Fibroblast of skin of scalp (primary cell): ENCODE measurements around the gene SYCP3.
"Not testable (repeated sequence)": the region's sequence is repeated elsewhere in the genome, so short reads cannot be mapped to it uniquely, and the experiment has no call there.

Experiments used
- DNase-seq: peaks from one replicate; pipeline ENCODE4 v3.0.0-alpha.2; 2013

Gene SYCP3

DNA sequence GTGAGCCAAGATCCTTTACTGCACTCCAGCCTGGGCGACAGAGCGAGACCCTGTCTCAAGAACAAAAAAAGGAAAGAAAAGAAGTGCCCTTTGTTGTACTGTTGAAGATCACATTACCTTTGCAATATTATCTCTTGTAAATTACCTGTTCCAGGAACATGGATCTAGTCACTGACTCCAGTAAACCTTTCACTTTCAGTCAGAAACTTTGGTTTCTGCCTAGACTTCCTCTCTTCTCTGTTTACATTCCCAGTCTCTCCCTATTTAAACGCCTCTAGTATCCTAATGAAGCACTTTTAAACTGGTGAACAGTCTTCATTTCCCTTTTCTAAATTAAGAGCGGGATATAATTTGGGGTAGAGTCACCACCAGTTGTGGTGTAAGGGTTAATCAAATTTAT is 29.0 kb downstream of the SYCP3 start:
- DNase-seq: no peak

DNA sequence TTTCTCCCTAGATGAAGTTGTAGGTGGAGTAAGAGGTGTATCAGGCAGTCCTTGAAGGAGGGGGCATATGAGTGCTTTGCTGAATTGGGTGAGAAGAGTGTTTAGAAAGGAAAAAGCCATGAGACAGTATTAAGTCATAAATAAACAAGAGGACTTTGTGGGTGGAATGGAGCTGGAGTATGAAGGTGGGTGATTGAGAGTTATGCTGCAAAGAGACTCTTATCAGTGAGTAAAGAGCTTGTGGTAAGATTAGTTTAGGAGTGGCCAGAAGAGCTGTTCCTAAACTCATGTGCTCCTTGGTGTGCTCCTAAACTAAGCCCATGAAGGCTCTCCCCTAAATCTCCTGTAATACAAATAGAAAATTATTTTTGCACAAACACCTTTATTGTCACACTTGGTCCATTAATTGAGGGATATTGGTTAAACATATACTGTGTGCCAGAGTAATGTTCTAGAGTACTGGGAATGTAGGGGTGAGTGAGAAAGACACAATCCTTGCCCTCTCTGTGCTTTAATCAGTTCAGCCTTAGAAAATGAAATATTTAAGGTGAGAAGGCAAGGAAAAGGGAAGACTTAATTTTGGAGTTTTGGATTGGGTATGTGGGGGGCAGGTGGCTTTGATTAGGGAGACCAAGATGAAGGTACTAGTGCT is 32.0 kb downstream of the SYCP3 start:
- DNase-seq: no peak

DNA sequence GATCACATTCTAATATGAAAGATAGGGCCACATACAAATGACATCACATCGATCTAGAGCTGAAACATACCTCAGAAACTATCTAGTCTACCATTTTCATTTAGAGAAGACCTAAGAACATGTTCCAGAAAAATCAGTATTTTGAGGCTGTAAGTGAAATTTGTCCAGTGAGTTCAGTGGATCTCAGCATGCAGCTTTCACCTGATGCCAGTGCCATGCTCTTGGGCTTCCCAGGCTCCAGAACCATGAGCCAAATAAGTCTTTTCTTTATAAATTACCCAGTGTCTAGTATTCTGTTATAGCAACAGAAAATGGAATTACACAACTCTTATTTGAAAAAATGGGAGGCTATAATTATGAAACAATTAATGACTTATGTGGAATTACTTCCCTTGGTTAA is 32.9 kb downstream of the SYCP3 start:
- DNase-seq: no peak

DNA sequence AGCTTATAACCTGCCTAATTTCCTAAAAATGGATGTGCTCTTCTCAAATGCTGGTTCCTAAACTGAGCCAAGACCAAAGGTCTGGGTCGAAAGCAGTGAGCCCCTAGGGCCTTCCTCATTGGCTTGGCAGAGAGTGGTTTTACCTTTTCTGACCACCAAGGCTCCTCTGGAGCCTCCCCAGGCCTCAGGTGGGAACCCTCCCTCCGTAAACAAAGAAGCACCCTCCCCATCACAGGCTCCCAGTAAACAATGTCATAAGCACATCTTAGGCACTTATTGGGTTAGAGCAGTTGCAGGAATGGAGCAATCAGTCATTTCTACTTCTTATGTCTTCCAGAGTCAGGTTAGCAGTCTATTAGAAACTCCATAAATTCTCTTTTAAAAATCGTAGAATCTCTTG is 35.8 kb downstream of the SYCP3 start:
- no peak for DNase-seq

DNA sequence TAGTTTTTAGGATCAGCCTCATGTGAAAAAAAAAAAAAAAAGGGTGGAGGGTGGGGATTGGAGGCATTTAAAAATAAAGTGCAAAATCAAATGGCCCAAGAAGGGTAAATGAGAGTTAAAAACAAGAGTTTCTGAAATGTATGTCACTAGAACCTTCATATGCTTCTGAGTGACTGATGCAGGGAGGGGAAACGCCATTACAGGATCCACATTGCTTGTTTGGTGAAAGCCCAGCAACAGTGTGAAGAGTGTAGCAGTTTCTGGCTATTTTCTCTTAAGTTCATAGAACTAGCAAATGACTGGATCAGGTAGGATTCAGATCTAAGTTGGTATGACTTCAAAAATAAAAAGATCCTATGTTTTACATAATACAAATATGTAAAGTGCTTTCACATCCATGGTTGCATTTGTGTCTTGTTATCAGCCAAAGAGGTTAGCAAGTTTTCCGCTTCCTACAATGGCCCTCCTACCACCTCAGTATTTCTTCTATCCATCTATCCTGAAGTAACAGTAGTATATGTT is 38.9 kb downstream of the SYCP3 start:
- DNase-seq: no peak

DNA sequence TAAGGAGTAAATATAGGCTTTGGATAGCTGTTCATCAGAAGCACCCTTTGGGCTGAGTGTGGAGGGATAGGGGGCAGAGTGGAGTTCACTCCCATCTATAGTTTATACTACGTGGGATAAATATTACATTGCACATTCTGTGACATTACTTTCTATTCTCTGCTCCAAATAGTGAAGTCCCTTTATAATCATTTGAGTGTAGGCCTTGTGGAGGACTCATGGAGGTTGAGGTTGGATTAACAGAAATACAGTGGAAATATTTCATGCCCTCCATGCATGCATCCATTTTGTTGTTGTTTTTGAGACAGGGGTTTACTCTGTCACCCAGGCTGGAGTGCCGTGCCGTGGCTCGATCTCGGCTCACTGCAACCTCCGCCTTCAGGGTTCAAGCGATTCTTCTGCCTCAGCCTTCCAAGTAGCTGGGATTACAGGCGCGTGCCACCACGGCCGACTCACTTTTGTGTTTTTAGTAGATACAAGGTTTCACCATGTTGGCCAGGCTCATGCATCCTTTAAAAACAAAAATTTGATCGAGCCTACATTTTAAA is 40.4 kb downstream of the SYCP3 start:
- peak; percentile 12 for DNase-seq

DNA sequence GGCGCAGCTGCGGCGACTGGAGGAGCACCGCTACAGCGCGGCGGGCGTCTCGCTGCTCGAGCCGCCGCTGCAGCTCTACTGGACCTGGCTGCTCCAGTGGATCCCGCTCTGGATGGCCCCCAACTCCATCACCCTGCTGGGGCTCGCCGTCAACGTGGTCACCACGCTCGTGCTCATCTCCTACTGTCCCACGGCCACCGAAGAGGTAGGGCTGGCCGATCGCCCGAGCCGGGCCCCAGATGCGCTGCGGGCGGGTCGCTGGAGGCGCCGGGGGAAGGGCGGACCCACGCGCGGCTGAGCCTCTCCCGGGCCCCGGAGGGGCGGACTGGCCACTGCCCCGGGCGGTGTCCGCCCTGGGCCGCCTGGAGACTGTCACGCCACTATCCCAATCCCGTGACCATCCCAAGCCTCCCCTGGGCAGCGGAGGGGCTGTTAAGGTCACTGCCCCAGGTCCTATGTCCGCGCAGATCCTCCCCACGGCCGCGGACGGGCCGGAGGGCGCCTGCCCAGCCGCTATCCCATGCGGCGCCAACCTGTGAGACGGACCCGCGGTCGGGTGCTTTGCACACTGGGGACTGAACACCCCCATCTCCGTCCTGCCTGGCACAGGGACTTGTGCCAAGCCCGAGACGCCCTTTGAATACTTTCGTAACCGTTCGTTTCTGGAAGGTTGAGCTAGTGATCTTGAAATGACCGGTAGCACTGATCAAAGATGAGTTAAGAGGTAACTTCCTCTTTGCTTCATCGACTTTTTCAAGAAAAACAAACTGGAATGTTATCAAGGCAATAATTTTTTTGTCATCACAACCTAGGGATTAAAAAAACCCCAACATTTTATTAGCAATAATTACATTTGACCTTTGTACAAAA is 41.1 kb downstream of the SYCP3 start:
- peak; percentile 9 for DNase-seq

DNA sequence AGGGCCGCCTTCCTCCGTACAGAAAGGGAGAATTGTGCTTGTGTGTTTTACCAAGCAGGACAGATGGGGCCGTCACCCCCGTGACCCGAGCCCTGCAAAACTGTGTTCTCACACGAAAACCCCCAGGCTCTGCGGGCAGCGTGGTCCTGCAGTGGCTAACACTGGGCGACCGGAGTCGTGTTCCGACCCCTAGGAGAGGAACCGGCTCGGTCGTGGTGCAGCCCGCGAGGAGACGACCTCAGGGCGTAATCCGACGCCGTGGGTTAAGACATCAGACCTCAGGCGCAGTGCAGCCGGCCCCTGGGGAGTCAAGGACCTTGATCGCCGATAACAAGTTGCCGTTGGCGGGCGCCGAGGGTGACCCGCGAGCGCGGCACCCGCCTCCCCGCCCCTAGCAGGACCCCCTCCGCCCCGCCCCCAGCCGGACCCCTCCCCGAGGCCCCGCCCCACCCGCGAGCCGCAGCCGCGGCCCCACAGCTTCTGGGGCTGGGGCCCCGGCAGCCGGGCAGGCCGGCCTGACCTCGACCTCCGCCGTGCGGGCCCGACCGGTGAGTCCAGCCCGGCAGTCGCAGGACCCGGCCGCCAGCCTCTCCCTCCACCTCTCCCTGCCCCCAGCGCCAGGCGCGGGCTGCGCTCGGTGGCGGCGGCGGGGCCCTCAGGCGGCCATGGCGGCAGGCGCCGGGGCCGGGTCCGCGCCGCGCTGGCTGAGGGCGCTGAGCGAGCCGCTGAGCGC is 41.9 kb downstream of the SYCP3 start, which contains the start of gene CHPT1:
Gene CHPT1, plus strand, starts transcription at position 444 of the 733 bp plus-strand sequence. Its CDS starts 222 bp downstream, at position 666.
- peak; percentile 44 for DNase-seq

DNA sequence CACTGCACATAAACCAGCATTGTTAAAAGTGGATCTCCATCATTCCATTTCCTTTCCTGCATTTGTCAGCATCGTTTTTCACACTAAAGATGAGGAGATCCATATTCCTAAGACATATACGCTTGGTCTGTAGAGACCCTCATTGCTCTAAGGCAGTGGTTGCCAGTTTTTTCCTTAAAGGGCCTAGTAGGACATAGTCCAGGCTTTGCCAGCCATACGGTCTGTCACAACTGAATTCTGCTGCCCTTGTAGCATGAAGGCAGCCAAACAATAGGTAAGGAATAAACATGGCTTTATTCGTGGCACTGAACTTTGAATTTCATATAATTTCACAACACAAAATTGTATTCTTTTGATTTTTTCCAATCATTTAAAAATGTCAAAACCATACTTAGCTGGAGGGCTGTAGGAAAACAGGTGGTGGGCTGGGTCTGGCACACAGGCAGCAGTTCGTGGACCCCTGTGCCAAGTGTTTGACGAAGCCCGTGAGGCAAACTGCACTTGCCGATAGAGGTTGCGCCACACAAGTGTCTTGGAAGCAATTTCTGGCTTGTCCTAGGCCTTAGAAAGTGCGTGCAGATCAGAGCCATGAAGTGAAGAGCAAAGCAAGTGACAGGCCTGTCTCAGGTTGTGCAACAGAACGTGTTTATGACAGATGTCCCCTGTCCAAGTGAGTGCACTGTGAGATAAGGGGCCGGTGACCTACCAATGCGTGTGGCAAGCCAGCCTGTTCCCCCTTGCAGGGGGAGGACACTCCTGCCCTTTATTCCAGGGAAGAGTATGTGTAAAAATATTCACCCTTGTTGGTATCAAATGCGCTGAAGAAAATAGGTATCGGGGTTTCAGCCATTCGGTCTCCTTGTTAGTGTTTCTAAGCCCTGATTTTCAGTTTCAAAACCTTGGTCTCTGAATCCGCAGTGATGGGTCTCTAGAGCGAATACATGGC is 42.7 kb downstream of the SYCP3 start:
- DNase-seq: no peak

DNA sequence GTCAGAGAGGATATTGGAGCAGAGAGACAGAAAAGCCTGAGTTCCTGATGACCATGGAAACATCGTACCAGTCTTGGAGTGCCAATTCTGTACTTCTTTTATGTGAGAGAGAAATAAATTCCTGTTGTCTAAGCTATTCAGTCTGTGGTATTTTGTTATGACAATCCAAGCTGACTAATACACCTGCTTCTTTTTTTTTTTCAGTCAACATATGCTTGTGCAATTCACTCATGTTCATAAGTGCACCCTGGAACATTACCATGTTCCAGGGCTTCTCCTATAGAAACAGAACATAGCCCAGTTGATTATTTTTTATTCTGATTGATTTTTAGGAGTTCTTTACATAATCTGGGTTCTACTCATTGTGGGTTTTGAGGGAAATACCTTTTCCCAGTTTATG is 43.6 kb downstream of the SYCP3 start:
- DNase-seq: no peak

DNA sequence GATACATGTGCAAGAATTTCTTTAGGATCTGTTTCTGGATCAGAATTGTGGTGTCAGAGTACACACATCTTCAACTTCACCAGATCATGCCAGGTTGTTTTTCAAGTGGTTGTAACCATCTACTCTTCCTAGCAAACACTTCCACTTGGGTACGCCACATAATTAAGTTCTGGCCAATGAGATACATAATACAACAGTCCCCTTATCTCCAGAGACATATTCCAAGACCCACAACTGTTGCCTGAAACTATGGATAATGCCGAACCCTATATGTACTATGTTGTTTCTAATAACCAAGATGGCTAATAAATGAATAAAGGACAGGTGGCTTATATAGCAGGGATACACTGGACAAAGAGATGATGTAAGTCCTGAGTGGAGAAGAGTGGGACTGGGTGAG is 44.3 kb downstream of the SYCP3 start:
- DNase-seq: no peak

DNA sequence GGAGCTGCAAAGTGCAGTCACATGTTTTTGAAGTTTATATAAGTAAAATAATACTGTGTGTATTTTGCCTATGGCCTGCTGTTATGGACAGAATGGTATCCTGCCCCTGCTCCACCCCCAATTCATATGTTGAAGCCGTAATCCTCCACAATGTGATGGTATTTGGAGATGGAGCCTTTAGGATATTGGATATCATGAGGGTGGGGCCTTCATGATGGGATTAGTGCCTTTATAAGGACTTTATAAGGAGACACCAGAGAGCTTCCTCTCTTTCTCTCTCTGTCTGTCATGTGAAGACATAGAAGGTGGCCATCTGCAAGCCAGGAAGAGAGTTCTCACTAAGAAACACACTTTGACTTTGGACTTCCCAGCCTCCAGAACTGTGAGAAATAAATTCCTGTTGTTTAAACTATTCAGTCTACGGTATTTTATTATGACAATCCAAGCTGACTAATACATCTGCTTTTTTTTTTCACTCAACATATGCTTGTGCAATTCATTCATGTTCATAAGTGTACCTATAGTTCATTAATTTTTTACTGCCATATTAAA is 44.9 kb downstream of the SYCP3 start:
- no peak for DNase-seq

DNA sequence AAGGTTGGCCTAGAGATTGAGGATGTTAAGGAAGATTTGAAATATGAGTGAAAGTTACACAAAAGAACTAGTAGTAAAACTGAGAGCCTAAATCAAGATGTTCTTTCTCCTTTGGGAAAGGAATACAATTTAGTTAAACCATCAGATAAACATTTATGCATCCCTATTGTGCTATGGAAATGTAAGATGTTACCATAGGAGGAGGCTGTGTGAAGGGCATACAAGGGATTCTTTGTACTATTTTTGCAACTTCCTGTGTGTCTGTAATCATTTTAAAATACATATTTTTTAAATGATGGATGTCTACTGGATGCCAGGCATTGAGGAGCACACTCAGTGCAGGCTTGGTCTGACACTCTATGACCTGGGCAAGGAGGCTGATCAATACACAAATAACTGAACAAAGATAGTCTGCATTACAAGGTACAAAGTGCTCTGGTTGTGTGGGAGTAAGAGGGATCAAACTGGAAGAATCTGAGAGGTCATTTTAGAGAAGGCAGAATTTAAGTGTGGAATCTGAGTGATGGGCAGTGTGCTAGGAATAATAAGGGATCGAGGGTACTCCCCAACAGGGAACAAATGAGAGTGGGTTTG is 47.7 kb downstream of the SYCP3 start:
- DNase-seq: no peak

DNA sequence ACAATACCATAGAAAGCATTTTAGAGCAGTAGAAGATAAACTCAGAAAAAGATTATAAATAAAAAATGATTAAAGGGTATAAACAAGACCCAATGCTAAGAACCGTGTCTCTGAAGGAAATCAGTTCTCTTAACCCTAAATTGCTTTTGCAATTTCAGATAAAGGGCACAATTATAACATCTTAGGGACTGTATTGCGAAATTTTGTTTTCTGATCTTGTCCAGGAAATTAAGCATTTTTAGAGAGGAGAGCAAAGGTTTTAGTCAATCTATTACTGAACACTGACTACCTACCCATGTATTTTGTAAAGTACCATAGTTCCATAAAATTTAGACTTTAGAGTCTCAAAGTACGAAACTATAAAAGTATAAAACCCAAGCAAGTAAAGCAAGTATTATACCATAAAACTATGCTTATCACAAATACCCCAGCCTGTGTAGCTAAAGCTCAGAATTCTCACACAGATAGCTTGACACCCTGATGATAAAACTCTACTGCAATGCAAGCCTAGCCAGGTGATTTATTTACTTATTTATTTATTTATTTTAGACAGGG is 48.6 kb downstream of the SYCP3 start:
- DNase-seq: no peak

DNA sequence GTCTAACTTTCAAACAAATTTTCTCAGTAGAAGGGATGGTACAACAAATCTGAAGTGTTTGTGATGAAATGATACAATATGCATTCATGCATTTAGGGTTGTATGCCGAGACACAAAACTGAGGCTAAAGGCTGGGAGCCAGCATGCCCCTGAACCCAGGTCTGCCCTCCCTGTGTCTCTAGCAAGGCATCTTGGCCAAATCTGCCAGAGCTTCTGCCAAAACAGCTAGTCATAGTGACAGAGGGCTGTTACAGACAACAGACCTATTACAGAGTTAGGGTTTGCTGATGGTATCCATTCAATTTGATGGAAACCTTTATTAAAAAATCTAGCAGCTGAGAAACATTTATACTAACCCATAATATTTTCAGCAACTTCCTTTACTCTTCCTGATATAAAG is 53.1 kb downstream of the SYCP3 start:
- DNase-seq: no peak

DNA sequence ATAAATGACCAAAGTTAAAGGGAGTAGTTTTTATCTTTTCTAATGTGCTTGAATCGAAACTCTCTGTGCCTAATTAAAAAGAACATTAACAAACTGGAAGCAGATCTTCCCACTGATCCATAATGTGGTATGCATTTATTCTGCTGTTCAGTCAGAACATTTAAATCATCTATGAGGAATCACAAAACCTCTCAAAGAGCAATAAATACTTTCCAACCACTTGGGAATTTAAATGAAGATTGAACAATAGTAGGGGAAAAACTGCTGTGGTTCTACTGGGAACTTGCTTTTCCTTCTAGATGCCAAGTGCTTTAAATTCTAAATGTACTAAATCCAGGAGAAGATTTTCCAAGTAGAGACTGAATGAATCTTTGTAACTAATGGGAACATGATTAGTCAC is 54.2 kb downstream of the SYCP3 start:
- DNase-seq: no peak

DNA sequence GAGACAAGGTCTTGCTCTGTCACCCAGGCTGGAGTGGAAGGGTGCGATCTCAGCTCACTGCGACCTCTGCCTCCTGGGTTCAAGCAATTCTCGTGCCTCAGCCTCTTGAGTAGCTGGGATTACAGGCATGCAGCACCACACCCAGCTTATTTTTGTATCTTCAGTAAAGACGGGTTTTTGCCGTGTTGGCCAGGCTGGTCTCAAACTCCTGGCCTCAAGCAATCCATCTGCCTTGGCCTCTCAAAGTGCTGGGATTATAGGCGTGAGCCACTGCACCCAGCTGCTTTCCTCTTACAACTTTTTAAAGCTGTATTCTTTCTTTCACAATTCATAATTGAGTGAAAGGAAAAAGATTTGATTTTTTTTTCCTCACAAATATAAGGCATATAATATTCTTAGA is 57.6 kb downstream of the SYCP3 start:
- DNase-seq: not testable (repeated sequence)

DNA sequence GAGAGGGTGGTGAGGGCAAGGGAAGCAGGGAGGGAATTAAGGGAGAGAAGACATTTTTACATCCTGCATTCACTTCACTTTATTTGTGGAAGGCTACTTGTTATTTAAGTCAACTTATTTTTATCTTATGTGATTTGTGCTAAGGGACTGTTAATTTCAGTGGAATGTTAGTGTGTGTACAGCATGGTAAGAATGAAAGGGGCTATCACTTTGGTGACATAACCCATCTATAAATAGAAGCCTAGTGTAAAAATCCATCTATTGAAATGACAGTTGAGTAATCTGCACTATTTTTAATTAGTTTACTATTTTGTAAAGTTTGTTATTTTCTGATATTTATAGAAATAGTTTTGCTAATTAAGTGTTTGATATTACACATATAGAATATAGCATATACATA is 58.6 kb downstream of the SYCP3 start:
- DNase-seq: no peak

DNA sequence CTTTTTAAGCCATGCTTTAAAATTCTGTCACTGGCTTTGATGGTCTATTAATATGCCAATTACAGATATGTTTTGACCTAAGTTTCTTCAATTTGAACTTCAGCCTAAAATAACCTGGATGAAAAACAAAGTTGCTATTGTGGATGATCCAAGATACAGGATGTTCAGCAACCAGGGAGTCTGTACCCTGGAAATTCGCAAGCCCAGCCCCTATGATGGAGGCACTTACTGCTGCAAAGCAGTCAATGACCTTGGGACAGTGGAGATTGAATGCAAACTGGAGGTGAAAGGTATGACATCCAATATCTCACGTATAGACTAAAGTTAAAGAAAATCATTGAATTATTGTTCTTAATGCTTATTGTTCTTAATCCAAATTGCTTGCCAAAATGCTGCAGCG is 59.0 kb downstream of the SYCP3 start:
- DNase-seq: no peak
